Motor neuron (in vitro differentiated cells): ENCODE measurements around the gene SCD. TPM values are rescaled to one million over a fixed set of nuclear protein-coding genes. Genes with fewer than 3 reads are reported as not detected.

ENCODE experiments used
- ATAC-seq, 8 experiments: fragments of 200-7000 bp; cut with Tn5 transposase; replicated peaks in 6 of 8; 2 replicates each; pipeline ENCODE4 v1.8.0; 2021; ENCODE audit warnings: mild to moderate bottlenecking in 8 of 8, moderate library complexity in 8 of 8
- H3K27ac ChIP-seq, 2 donors: fragments of 250-450 bp; sonication (Bioruptor Pico); 2 replicates each; pipeline ENCODE4 v1.9.0; 2021; ENCODE audit warnings: antibody characterized with exemption in 2 of 2, mild to moderate bottlenecking in 2 of 2, moderate library complexity in 1 of 2
- H3K4me1 ChIP-seq, 2 donors: fragments of 250-450 bp; sonication (Bioruptor Pico); replicated peaks in 1 of 2; 2 replicates each; pipeline ENCODE4 v1.6.1; 2021; ENCODE audit warnings: antibody characterized with exemption in 2 of 2, mild to moderate bottlenecking in 2 of 2, moderate library complexity in 1 of 2
- H3K4me3 ChIP-seq, 5 donors: fragments of 250-450 bp; sonication (Bioruptor Pico); 2 replicates each; pipeline ENCODE4 v1.9.0; 2021; ENCODE audit warnings: antibody characterized with exemption in 5 of 5, mild to moderate bottlenecking in 5 of 5, moderate library complexity in 4 of 5
- WGBS, 10 experiments: fragments of 450-650 bp; shearing (Covaris generic); methylation state at CpG; one replicate each; pipeline ENCODE4 v1.0.0; 2022; 5-methylcytosine and 5-hydroxymethylcytosine counted together
- in situ Hi-C, 9 experiments: fragments of 400-800 bp; cut with MboI; loops; one replicate each; pipeline ENCODE4 v1.15.0; 2021; ENCODE audit warnings: low sequenced_read_pairs in 9 of 9, low pct_unique_long_range_greater_than_20kb in 2 of 9; ENCODE audit not compliant: unreplicated experiment in 9 of 9
- total RNA-seq, 8 experiments: library from RNA; unstranded; fragments of 300-600 nt; gene quantifications; 2 replicates each; pipeline versions ENCODE4 v1.2.3 to v1.2.4, GENCODE V29; 2022

The SCD gene
- total RNA-seq, 8 experiments from 2014 or later, result 100 to 535 (median 198) TPM

DNA sequence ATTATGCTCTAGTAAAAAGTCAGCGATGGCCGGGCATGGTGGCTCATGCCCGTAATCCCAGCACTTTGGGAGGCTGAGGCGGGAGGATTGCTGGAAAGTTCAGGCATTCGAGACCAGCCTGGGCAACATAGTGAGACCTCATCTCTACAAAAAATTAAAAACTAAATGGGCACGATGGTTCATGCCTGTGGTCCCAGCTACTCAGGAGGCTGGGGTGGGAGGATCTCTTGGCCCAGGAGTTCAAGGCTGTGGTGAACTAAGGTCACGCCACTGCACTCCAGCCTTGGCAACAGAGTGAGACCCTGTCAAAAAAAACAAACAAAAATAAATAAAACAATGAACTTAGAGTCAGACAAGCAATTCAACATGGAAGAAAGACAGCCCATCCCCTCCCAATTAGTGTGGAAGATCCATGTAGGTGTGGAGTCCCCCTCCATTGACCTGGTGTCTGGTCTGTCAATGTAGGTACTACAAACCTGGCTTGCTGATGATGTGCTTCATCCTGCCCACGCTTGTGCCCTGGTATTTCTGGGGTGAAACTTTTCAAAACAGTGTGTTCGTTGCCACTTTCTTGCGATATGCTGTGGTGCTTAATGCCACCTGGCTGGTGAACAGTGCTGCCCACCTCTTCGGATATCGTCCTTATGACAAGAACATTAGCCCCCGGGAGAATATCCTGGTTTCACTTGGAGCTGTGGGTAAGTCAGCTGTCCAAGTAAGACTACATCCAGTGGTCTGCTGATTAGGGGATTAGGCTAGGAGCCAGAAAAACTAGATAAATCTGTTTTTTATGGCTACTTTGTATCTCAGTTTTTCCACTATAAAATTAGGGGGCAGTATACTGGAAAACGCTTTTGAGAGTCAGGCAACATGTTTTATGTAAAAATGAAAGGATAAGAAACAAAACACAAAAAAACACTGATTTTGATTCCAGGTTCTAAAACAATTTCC lies 9.3 kb downstream of the SCD start:
- in situ Hi-C loops, result no loop called here
- 76 to 100% (median 97%) methylated on average over 1 to 11 of the region's 14 CpGs for WGBS, 10 experiments
- no peak overlapping the region for H3K27ac ChIP-seq
- no peak for ATAC-seq
- H3K4me1 ChIP-seq, result peaks cover 2 to 6% of the 10 kb centered on the region in 2 donors
- no peak overlapping the region for H3K4me3 ChIP-seq

DNA sequence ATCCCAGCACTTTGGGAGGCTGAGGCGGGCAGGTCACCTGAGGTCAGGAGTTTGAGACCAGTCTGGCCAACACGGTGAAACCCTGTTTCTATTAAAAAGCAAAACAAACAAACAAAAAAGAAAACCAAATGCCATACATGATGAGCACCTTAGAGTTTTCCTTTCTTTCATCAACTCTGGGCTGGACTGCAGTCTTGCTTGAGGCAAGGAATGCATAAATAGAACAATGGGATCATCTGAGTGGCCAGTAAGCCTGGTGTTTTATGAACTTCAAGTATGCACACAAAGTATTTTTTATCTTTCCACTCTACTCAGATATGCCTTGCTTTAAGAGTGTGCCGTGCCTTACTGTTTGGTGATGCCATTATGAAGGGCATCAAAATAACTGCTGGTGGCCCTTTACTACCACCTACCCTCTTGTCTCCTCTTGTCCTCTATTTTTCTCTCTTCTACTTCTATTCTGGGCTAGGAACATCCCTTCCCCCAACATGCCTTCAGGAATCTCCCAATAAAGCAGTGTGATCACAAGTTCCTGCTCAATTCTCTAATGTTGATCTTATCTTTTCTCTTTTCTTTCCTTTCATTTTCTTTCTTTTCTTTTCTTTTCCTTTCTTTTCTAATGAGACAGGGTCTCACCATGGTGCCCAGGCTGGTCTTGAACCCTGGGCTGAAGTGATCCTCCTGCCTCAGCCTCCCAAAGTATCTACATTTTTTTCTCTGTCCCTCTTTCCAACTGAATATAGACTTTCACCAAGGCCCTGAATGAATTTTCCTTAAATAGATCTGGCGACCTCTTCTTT lies 10.2 kb downstream of the SCD start:
- in situ Hi-C loops, result no loop called here
- Histone ChIP-seq H3K27ac (no peak overlapping the region), H3K4me3 (no peak overlapping the region), H3K4me1 (no peaks in the 10 kb centered on the region)
- ATAC-seq, result peak in 2 of 8 experiments; percentile 21 to 36
- 81 to 100% (median 96%) methylated on average over 1 to 4 of the region's 4 CpGs for WGBS, 10 experiments

DNA sequence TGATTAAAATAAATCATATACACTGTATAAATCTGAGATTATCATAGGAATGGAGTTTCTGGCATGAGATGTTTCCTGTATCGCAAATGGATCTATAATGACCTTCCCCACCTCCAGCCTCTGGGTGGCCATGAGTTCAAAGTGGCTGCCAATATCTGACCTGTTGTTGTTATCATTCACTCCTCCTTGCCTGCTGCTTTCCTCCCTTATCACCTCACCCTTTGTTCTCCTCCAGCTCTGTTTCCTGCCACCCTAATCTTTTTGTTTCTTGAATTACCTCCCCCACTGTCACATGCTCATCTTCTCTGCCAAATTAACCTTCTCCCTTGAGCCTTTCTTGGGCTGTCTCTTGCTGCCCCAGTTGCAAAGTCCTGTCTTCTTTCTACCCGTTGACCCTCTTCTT lies 12.0 kb downstream of the SCD start:
- WGBS, 10 experiments, result 44 to 100% (median 88%) methylated on average over 1 to 2 of the region's 2 CpGs; no CpG with 5 or more reads in 1 of the 10 experiments
- Histone ChIP-seq H3K4me1 (no peaks in the 10 kb centered on the region), H3K4me3 (no peak overlapping the region), H3K27ac (no peak overlapping the region)
- in situ Hi-C loops, result no loop called here
- no peak for ATAC-seq

DNA sequence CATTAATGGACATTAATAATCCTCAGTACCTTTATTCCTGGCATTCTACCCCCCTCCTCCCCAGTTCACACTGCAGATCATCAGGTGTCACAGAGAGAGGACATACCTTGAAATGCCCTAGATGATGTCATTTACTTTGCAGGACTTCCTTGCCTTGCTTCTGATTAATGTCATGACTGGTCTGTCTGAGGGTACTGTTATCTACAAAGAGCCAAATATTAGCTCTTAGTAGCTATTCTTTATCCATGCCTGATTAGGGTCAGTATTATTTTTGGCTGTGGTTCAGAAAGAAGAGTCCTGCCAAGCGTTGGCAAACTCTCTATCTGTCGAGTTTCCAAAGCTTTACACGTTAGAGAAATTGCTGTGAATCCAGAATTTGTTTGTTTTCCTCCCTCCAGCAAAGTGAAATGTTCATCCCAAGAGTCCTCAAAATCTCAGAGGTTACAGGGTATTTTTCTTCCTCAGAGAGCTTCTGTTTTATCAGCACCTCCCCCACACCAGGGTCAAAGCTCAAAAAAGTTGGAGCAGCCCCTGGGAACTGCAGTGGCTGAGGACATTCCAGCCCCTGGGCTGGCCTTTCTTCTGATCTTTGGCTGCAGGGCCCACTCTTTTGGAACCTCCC lies 12.6 kb downstream of the SCD start:
- in situ Hi-C loops, result no loop called here
- ATAC-seq, result peak in 2 of 8 experiments; percentile 40 to 47
- H3K4me3 ChIP-seq, result no peak overlapping the region
- no peak overlapping the region for H3K27ac ChIP-seq
- no peaks in the 10 kb centered on the region for H3K4me1 ChIP-seq
- WGBS, 10 experiments, result 28 to 100% (median 100%) methylated on average over 1 to 3 of the region's 3 CpGs; no CpG with 5 or more reads in 1 of the 10 experiments

DNA sequence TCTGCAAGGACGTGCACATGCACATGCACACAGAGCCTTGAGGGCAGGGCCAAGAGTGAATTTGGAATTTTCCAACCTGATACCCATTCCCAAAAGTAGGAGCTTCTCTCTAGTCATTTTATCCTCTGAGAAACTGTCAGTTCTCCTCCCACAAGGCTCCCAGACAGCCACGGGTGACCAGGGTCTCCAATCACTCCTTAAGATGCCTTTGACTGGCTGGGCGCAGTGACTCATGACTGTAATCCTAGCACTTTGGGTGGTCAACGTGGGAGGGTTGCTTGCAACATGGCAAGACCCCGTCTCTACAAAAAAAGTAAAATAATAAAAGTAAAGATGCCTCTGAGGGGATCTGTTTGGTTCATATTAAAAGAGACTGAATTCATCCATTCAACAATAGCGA lies 13.2 kb downstream of the SCD start:
- Histone ChIP-seq H3K27ac (no peak overlapping the region), H3K4me1 (no peaks in the 10 kb centered on the region), H3K4me3 (no peak overlapping the region)
- in situ Hi-C loops, result no loop called here
- no peak for ATAC-seq
- WGBS, 10 experiments, result 60 to 100% (median 87%) methylated on average over 1 to 6 of the region's 6 CpGs; no CpG with 5 or more reads in 3 of the 10 experiments

DNA sequence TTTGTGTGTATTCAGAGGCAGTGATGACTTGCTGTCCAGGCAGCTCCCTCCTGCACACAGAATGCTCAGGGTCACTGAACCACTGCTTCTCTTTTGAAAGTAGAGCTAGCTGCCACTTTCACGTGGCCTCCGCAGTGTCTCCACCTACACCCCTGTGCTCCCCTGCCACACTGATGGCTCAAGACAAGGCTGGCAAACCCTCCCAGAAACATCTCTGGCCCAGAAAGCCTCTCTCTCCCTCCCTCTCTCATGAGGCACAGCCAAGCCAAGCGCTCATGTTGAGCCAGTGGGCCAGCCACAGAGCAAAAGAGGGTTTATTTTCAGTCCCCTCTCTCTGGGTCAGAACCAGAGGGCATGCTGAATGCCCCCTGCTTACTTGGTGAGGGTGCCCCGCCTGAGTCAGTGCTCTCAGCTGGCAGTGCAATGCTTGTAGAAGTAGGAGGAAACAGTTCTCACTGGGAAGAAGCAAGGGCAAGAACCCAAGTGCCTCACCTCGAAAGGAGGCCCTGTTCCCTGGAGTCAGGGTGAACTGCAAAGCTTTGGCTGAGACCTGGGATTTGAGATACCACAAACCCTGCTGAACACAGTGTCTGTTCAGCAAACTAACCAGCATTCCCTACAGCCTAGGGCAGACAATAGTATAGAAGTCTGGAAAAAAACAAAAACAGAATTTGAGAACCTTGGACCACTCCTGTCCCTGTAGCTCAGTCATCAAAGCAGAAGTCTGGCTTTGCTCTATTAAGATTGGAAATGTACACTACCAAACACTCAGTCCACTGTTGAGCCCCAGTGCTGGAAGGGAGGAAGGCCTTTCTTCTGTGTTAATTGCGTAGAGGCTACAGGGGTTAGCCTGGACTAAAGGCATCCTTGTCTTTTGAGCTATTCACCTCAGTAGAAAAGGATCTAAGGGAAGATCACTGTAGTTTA lies 15.8 kb downstream of the SCD start:
- H3K27ac ChIP-seq, result no peak overlapping the region
- 75 to 100% (median 90%) methylated on average over 1 to 4 of the region's 6 CpGs; no CpG with 5 or more reads in 5 of the 10 experiments for WGBS, 10 experiments
- peak in 5 of 8 experiments; percentile 70 to 84 (median 77) for ATAC-seq
- in situ Hi-C loops, result no loop called here
- no peak overlapping the region for H3K4me3 ChIP-seq
- no peaks in the 10 kb centered on the region for H3K4me1 ChIP-seq

DNA sequence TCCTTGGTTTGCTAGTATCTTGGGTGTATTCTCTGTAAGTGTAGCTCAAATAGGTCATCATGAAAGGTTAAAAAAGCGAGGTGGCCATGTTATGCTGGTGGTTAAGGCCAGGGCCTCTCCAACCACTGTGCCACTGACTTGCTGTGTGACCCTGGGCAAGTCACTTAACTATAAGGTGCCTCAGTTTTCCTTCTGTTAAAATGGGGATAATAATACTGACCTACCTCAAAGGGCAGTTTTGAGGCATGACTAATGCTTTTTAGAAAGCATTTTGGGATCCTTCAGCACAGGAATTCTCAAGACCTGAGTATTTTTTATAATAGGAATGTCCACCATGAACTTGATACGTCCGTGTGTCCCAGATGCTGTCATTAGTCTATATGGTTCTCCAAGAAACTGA lies 17.1 kb downstream of the SCD start:
- Histone ChIP-seq H3K27ac (no peak overlapping the region), H3K4me3 (no peak overlapping the region), H3K4me1 (no peaks in the 10 kb centered on the region)
- in situ Hi-C loops, result no loop called here
- WGBS, 10 experiments, result 78 to 100% (median 96%) methylated on average over 1 to 3 of the region's 3 CpGs; no CpG with 5 or more reads in 6 of the 10 experiments
- ATAC-seq, result no peak

DNA sequence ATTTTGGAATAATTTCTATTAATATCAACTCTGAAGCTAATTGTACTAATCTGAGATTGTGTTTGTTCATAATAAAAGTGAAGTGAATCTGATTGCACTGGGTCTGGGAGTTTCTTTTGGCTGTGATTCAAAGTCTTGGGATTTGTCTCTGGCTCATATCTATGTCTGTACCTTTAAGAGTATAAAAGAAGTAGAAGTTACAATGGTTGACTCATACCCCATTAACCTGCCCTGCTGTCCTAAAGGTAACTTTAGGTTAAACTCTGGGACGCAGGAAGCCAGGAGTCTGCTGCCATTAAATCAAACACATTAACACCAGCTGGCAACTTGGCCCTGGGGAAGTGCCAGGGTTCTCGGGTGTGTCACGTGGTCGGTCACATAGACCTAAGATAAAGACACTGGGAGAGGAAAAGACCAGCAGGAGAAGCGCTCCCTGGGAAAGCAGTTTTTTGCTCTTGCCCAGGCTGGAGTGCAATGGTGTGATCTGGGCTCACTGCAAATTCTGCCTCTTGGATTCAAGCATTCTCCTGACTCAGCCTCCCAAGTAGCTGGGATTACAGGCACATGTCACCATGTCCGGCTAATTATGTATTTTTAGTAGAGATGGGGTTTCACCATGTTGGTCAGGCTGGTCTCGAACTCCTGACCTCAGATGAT lies 17.8 kb downstream of the SCD start:
- Histone ChIP-seq H3K4me3 (no peak overlapping the region), H3K4me1 (no peaks in the 10 kb centered on the region), H3K27ac (no peak overlapping the region)
- 13 to 100% (median 61%) methylated on average over 1 to 6 of the region's 7 CpGs; no CpG with 5 or more reads in 3 of the 10 experiments for WGBS, 10 experiments
- peak; percentile 31 to 66 (median 58) for ATAC-seq
- in situ Hi-C loops, result no loop called here

DNA sequence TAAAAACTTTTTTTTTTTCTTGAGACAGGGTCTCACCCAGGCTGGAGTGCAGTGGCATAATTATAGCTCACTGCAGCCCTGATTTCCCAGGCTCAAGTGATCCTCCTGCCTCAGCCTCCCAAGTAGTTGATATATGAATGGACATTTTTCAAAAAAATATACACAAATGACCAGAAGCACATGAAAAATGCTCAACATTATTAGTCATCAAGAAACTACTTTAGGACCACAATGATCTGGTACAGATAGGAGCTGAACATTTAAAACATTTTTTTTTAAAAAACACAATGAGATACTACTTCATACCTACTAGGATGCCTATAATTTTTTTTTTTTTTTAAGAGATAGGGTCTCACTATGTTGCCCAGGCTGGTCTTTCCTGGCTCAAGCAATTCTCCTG lies 21.7 kb downstream of the SCD start:
- Histone ChIP-seq H3K4me1 (peaks cover 24% of the 10 kb centered on the region in 2 donors), H3K27ac (no peak overlapping the region), H3K4me3 (no peak overlapping the region)
- ATAC-seq, result no peak
- in situ Hi-C loops, result no loop called here

DNA sequence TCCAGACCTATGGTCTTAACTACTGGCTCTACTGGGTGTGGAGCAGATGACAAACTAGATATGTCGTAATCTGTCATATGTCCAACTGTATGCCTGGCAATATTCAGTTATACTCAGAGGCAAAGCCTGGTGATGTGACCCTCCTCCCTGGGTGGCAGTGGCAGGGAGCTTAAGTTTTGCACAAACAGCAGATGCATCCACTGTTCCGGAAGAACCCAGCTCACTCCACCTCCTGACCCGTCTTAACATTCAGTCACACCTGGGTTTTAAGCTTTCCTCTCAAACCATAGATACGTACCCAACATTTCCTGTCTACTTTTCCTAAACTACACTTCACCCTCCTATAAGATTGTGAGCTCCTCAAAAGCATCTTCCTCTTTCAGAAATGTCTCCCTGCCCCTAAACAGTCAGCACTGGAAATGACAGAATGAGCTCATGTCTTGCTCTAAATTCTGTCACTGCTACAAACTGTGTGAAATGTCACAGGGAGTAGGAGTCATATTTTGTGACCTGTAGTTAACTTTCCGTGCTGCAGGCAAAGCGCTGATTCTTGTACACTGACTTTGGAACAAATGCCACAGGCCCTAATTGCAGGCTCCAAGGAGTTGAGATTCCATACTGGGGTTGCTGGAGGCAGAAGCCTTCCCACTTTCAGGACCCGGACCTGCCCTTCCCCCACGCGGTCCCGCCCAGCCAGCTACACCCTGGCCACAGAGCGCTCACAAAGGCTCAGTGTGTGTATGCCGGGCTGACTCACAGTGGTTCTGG lies 23.9 kb downstream of the SCD start:
- 20 to 100% (median 33%) methylated on average over 1 to 4 of the region's 12 CpGs; no CpG with 5 or more reads in 3 of the 10 experiments for WGBS, 10 experiments
- in situ Hi-C loops, result no loop called here
- peak; percentile 26 to 49 (median 42) for ATAC-seq
- peaks cover 31% of the 10 kb centered on the region in 2 donors for H3K4me1 ChIP-seq
- H3K27ac ChIP-seq, result peak overlapping the region; percentile 27 to 66
- no peak overlapping the region for H3K4me3 ChIP-seq

DNA sequence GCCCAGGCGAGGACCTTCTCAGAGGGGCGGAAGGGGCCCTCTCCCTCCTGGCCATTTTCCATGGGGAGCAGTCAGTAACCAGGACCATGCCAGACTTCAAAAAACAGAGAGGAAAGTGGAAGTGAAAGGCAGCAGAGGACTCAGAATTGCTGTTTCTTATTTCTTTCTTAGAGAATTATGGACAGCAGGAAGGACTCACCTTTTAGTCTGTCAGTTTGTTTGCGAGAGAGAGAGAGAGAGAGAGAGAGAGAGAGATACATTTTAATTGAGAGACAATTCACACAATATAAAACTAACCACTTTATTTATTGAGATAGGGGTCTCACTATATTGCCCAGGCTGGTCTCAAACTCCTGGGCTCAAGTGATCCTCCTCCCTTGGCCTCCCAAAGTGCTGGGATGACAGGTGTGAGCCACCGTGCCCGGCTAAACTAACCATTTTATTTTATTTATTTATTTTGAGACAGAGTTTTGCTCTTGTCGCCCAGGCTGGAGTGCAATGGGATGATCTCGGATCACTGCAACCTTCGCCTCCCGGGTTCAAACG lies 24.5 kb downstream of the SCD start:
- in situ Hi-C loops, result no loop called here
- H3K4me3 ChIP-seq, result no peak overlapping the region
- H3K27ac ChIP-seq, result peak overlapping the region; percentile 27 to 66
- 82 to 100% (median 92%) methylated on average over 2 to 8 of the region's 10 CpGs; no CpG with 5 or more reads in 3 of the 10 experiments for WGBS, 10 experiments
- ATAC-seq, result no peak
- peaks cover 31% of the 10 kb centered on the region in 2 donors for H3K4me1 ChIP-seq
